AG04449 (cell line): ENCODE measurements around the gene RNASE9.
"Not testable (repeated sequence)": the region's sequence is repeated elsewhere in the genome, so short reads cannot be mapped to it uniquely, and the experiment has no call there.

ENCODE experiments used
- CTCF ChIA-PET: fragments of 350-600 bp; formaldehyde crosslinking; extraction: SDS; loops from one replicate; lab custom pipeline; 2021; ENCODE audit warnings: antibody characterized with exemption; lab: Yijun Ruan, JAX
- POLR2A ChIA-PET: fragments of 400-600, 350-600 bp; formaldehyde crosslinking; extraction: SDS; loops from one replicate; lab custom pipeline; 2020; ENCODE audit warnings: antibody characterized with exemption, inconsistent platforms; lab: Yijun Ruan, JAX
- DNase-seq: peaks from one replicate; pipeline ENCODE4 v3.0.0-alpha.2; 2010; ENCODE audit warnings: low read depth, low spot score
- H3K4me3 ChIP-seq: 2 replicates; pipeline ENCODE4 v1.5.1; 2011; ENCODE audit warnings: low read depth, mild to moderate bottlenecking, control low read depth, low read length
- TF ChIP-seq, protein P1 (sequence below): IDR thresholded peaks from one replicate; pipeline ENCODE4 v1.5.1; 2011; ENCODE audit warnings: mild to moderate bottlenecking, moderate library complexity, low read length, control low read depth, inconsistent platforms; ENCODE audit not compliant: insufficient read depth; ENCODE audit errors: missing control alignments

Gene RNASE9

GRCh38 chr14:20583142-20583541 lies 22.3 kb upstream of the RNASE9 start:
- ChIA-PET POLR2A (no interaction called here), CTCF (interaction anchor here (1.2 kb wide), 1 partner anchor 167 kb away, joined by 4 read pairs; no protein-coding TSS in a partner anchor)
- TF ChIP-seq, protein P1, sequence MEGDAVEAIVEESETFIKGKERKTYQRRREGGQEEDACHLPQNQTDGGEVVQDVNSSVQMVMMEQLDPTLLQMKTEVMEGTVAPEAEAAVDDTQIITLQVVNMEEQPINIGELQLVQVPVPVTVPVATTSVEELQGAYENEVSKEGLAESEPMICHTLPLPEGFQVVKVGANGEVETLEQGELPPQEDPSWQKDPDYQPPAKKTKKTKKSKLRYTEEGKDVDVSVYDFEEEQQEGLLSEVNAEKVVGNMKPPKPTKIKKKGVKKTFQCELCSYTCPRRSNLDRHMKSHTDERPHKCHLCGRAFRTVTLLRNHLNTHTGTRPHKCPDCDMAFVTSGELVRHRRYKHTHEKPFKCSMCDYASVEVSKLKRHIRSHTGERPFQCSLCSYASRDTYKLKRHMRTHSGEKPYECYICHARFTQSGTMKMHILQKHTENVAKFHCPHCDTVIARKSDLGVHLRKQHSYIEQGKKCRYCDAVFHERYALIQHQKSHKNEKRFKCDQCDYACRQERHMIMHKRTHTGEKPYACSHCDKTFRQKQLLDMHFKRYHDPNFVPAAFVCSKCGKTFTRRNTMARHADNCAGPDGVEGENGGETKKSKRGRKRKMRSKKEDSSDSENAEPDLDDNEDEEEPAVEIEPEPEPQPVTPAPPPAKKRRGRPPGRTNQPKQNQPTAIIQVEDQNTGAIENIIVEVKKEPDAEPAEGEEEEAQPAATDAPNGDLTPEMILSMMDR: no peak
- no peak overlapping the region for H3K4me3 ChIP-seq
- DNase-seq: no peak

GRCh38 chr14:20580242-20580641 lies 19.4 kb upstream of the RNASE9 start:
- ChIA-PET POLR2A (no interaction called here), CTCF (no interaction called here)
- H3K4me3 ChIP-seq: no peak overlapping the region
- DNase-seq: no peak
- TF ChIP-seq, protein P1: no peak

- H3K4me3 ChIP-seq: no peak overlapping the region
- ChIA-PET POLR2A (no interaction called here), CTCF (no interaction called here)
- no peak for DNase-seq
- TF ChIP-seq, protein P1: no peak
Measured at GRCh38 chr14:20578784-20579502, 18.1 kb upstream of the RNASE9 start.

- DNase-seq: no peak
- H3K4me3 ChIP-seq: no peak overlapping the region
- POLR2A ChIA-PET: no interaction called here
- CTCF ChIA-PET: no interaction called here
- TF ChIP-seq, protein P1: no peak
Measured at GRCh38 chr14:20578325-20578724, 17.5 kb upstream of the RNASE9 start.

- POLR2A ChIA-PET, DNase-seq: not testable (repeated sequence)
- CTCF ChIA-PET: interaction anchor here (1.3 kb wide), 1 partner anchor 36 kb away, joined by 3 read pairs; no protein-coding TSS in a partner anchor
Measured at GRCh38 chr14:20572382-20572990, 11.6 kb upstream of the RNASE9 start.

GRCh38 chr14:20570720-20571119 lies 9.9 kb upstream of the RNASE9 start:
- POLR2A ChIA-PET, DNase-seq, CTCF ChIA-PET, H3K4me3 ChIP-seq: not testable (repeated sequence)

More at GRCh38 chr14:20572382-20572990, 11.6 kb upstream of the RNASE9 start:
- not testable (repeated sequence) for H3K4me3 ChIP-seq

- CTCF ChIA-PET, H3K4me3 ChIP-seq, POLR2A ChIA-PET, DNase-seq: not testable (repeated sequence)
Measured at GRCh38 chr14:20569865-20570264, 9.0 kb upstream of the RNASE9 start.
